Lower lobe of right lung (tissue), 2 donors: Measurements from ENCODE around the gene NPTXR. TPM values are rescaled to one million over a fixed set of nuclear protein-coding genes. Genes with fewer than 3 reads are reported as not detected.

Experiments used
- ATAC-seq, 2 donors: fragments of 200-7000 bp; cut with Tn5 transposase; one replicate each; pipeline ENCODE4 v1.9.1; 2020 to 2022; ENCODE audit warnings: mild to moderate bottlenecking in 2 of 2, moderate library complexity in 2 of 2
- DNase-seq: peaks from one replicate; pipeline ENCODE4 v3.0.0-alpha.2; 2020
- H3K27ac ChIP-seq: fragments of 200-600 bp; one replicate; pipeline ENCODE4 v1.8.0; 2022
- H3K27me3 ChIP-seq: fragments of 200-600 bp; one replicate; pipeline ENCODE4 v1.8.0; 2022; ENCODE audit warnings: low read depth
- H3K36me3 ChIP-seq: fragments of 200-600 bp; one replicate; pipeline ENCODE4 v1.8.0; 2022; ENCODE audit warnings: mild to moderate bottlenecking
- H3K4me1 ChIP-seq: fragments of 200-600 bp; one replicate; pipeline ENCODE4 v1.8.0; 2022
- H3K4me3 ChIP-seq: fragments of 200-600 bp; one replicate; pipeline ENCODE4 v1.8.0; 2022; ENCODE audit warnings: mild to moderate bottlenecking
- H3K9me3 ChIP-seq: fragments of 200-600 bp; one replicate; pipeline ENCODE4 v1.8.0; 2022
- intact Hi-C: fragments of 100-400 bp; cut with DNase I; formaldehyde crosslinking; loops from one replicate; pipeline ENCODE4 v1.11.0; 2022
- total RNA-seq: library from RNA; stranded (reverse); fragmentation: NEBNext Ultra II Directional; extraction: Animal tissue kit (Norgen Biotek cat#: 25700); gene quantifications from one replicate; pipeline ENCODE4 v1.2.1, GENCODE V29; 2021
- TF ChIP-seq, protein P1 (sequence below): fragments of 200-600 bp; IDR thresholded peaks from one replicate; pipeline ENCODE4 v1.8.0; 2022; ENCODE audit warnings: antibody characterized with exemption, mild to moderate bottlenecking
- donor health status: DM: no; HTN: yes; CAD: no; lungs with severe emphysema.

The NPTXR gene
- total RNA-seq, 1 donor from 2014 or later: 5.1 TPM

- Histone ChIP-seq H3K4me1 (peaks cover 29% of the 10 kb centered on the region), H3K27ac (peak overlapping the region; percentile 80), H3K27me3 (no peaks in the 10 kb centered on the region), H3K9me3 (no peaks in the 10 kb centered on the region), H3K36me3 (peaks cover 29% of the 10 kb centered on the region), H3K4me3 (peak overlapping the region; percentile 70)
- TF ChIP-seq, protein P1, sequence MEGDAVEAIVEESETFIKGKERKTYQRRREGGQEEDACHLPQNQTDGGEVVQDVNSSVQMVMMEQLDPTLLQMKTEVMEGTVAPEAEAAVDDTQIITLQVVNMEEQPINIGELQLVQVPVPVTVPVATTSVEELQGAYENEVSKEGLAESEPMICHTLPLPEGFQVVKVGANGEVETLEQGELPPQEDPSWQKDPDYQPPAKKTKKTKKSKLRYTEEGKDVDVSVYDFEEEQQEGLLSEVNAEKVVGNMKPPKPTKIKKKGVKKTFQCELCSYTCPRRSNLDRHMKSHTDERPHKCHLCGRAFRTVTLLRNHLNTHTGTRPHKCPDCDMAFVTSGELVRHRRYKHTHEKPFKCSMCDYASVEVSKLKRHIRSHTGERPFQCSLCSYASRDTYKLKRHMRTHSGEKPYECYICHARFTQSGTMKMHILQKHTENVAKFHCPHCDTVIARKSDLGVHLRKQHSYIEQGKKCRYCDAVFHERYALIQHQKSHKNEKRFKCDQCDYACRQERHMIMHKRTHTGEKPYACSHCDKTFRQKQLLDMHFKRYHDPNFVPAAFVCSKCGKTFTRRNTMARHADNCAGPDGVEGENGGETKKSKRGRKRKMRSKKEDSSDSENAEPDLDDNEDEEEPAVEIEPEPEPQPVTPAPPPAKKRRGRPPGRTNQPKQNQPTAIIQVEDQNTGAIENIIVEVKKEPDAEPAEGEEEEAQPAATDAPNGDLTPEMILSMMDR: no peak
- intact Hi-C loops: no loop called here
- no peak for ATAC-seq
- peak; percentile 52 for DNase-seq
These were observed 27.7 kb upstream of the NPTXR start for GRCh38 chr22:38871360-38872171.

DNA sequence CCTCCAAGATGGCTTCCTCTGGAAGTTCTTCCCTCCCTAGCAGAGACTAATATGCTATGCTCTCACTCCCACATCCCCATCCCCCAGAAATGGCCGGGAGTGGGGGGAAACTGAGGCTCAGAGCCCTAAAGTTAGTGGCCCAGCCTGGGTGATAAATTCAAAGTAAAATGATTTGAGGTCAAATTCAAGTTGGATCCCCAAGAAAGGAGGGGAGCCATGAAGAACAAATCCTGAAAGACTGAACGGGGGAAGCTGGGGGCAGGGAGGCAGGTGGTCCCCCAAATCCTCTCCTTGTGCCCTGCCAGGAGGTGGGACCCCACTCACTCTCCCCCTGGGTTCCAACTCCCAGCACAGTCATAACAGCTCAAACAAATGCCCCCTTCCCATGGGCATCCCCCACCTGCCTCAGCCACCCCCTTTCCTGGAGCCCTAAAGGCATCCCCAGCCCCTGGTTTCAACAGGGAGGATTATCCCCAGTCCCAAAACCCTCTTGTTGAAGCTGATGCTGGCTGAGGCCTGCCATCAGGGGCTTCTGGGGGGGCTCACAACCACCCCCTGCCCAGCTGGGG is 27.0 kb upstream of the NPTXR start:
- ATAC-seq: no peak
- H3K4me1 ChIP-seq: peaks cover 33% of the 10 kb centered on the region
- TF ChIP-seq, protein P1: no peak
- H3K9me3 ChIP-seq: no peaks in the 10 kb centered on the region
- H3K27me3 ChIP-seq: no peaks in the 10 kb centered on the region
- peak overlapping the region; percentile 80 for H3K27ac ChIP-seq
- H3K36me3 ChIP-seq: peaks cover 36% of the 10 kb centered on the region
- peak overlapping the region; percentile 70 for H3K4me3 ChIP-seq
- no peak for DNase-seq
- intact Hi-C loops: no loop called here

GRCh38 chr22:38870312-38870741 is 26.5 kb upstream of the NPTXR start:
- peaks cover 38% of the 10 kb centered on the region for H3K4me1 ChIP-seq
- H3K27ac ChIP-seq: peak overlapping the region; percentile 80
- no peaks in the 10 kb centered on the region for H3K27me3 ChIP-seq
- intact Hi-C loops: no loop called here
- TF ChIP-seq, protein P1: peak; percentile 92
- DNase-seq (peak; percentile 93), ATAC-seq (peak; percentile 63 to 70)
- H3K36me3 ChIP-seq: peaks cover 41% of the 10 kb centered on the region
- H3K9me3 ChIP-seq: no peaks in the 10 kb centered on the region
- H3K4me3 ChIP-seq: peak overlapping the region; percentile 70

DNA sequence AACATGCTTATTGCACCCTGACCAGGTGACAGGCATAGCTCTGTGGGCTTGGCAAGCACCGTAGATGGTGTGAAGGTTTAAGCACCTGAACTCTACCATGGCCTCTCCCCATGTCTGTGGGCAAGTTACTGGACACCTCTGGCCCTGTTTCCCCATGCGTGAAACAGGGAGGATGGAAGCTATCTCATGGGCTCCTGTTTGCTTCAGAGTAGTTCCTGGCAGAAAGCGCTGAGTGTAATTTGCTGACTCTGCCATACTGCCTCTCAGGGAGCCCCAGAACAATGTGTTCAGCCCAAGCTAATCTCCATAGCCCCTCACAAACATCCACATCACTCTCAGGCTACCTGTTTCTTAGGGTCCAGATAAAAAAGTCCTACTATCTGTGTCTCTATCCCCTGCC is 25.8 kb upstream of the NPTXR start:
- Histone ChIP-seq H3K36me3 (peaks cover 46% of the 10 kb centered on the region), H3K27ac (no peak overlapping the region), H3K27me3 (no peaks in the 10 kb centered on the region), H3K4me1 (peaks cover 45% of the 10 kb centered on the region), H3K4me3 (no peak overlapping the region), H3K9me3 (no peaks in the 10 kb centered on the region)
- ATAC-seq (no peak), DNase-seq (peak; percentile 24)
- intact Hi-C loops: no loop called here
- TF ChIP-seq, protein P1: no peak

- Histone ChIP-seq H3K27me3 (no peaks in the 10 kb centered on the region), H3K4me3 (no peak overlapping the region), H3K27ac (no peak overlapping the region), H3K36me3 (peaks cover 46% of the 10 kb centered on the region), H3K4me1 (peaks cover 52% of the 10 kb centered on the region), H3K9me3 (no peaks in the 10 kb centered on the region)
- intact Hi-C loops: no loop called here
- TF ChIP-seq, protein P1: peak; percentile 97
- ATAC-seq (peak; percentile 44 to 54), DNase-seq (peak; percentile 88)
These were observed 25.1 kb upstream of the NPTXR start for GRCh38 chr22:38868886-38869381.
